IMR-90 (cell line): ENCODE measurements around the gene SENP7. TPM values are rescaled to one million over a fixed set of nuclear protein-coding genes. Genes with fewer than 3 reads are reported as not detected.

Experiments used
- ATAC-seq: fragments of 200-7000 bp; cut with Tn5 transposase; 2 replicates; pipeline ENCODE4 v1.9.1; 2020; ENCODE audit warnings: low read depth, mild to moderate bottlenecking, moderate library complexity
- BruUV-seq: library from RNA; stranded (reverse); fragments of 400-500 nt; replicated peaks from 2 replicates; lab custom pipeline; 2021; lab: Mats Ljungman, UMichigan
- CTCF ChIA-PET: fragments of 300-600 bp; formaldehyde crosslinking; extraction: SDS; loops from one replicate; lab custom pipeline; 2021; ENCODE audit warnings: antibody characterized with exemption; lab: Yijun Ruan, JAX
- POLR2A ChIA-PET: fragments of 300-600 bp; sonication (Branson Sonifier 250); formaldehyde crosslinking; loops from one replicate; lab custom pipeline; 2022; ENCODE audit warnings: antibody characterized with exemption; ENCODE audit not compliant: unreplicated experiment; lab: Charles Lee
- DNase-seq: peaks from one replicate; pipeline ENCODE4 v3.0.0; 2013
- H2AFZ ChIP-seq: replicated peaks from 2 replicates; pipeline ENCODE3; 2013; ENCODE audit warnings: low read length, mild to moderate bottlenecking; ENCODE audit not compliant: poor library complexity
- H2AK5ac ChIP-seq: 2 replicates; pipeline ENCODE4 v1.6.1; 2013; ENCODE audit warnings: low read depth, low read length, inconsistent platforms
- H2AK9ac ChIP-seq: replicated peaks from 2 replicates; pipeline ENCODE3; 2013; ENCODE audit warnings: mild to moderate bottlenecking, low read depth, low read length, moderate library complexity; ENCODE audit not compliant: poor library complexity
- H2BK120ac ChIP-seq: 2 replicates; pipeline ENCODE4 v1.6.1; 2013; ENCODE audit warnings: low read depth, low read length, inconsistent platforms
- H2BK15ac ChIP-seq: 3 replicates; pipeline ENCODE4 v1.6.1; 2013; ENCODE audit warnings: low read depth, low read length, inconsistent platforms
- H2BK20ac ChIP-seq: 2 replicates; pipeline ENCODE4 v1.6.1; 2013; ENCODE audit warnings: low read depth, mild to moderate bottlenecking, inconsistent platforms, low read length, moderate library complexity
- H2BK5ac ChIP-seq: 2 replicates; pipeline ENCODE4 v1.6.1; 2013; ENCODE audit warnings: mild to moderate bottlenecking, low read depth, low read length, inconsistent platforms; ENCODE audit not compliant: poor library complexity, severe bottlenecking
- H3K14ac ChIP-seq: replicated peaks from 2 replicates; pipeline ENCODE4 v1.6.1; 2013; ENCODE audit warnings: low read depth, low read length, inconsistent platforms
- H3K18ac ChIP-seq: 2 replicates; pipeline ENCODE4 v1.6.1; 2013; ENCODE audit warnings: low read depth, low read length, control low read depth
- H3K23ac ChIP-seq: 2 replicates; pipeline ENCODE4 v1.6.1; 2013; ENCODE audit warnings: low read depth, low read length, inconsistent platforms
- H3K27ac ChIP-seq: 2 replicates; pipeline ENCODE4 v1.5.1; 2013; ENCODE audit warnings: mild to moderate bottlenecking, control low read depth, low read length; ENCODE audit not compliant: insufficient read depth
- H3K27me3 ChIP-seq: 2 replicates; pipeline ENCODE4 v1.6.1; 2013; ENCODE audit warnings: low read length; ENCODE audit not compliant: control insufficient read depth, insufficient read depth
- H3K36me3 ChIP-seq: 2 replicates; pipeline ENCODE4 v1.6.1; 2013; ENCODE audit warnings: low read length, mixed read lengths; ENCODE audit not compliant: control insufficient read depth, insufficient read depth
- H3K4ac ChIP-seq: 2 replicates; pipeline ENCODE4 v1.6.1; 2013; ENCODE audit warnings: low read depth, low read length, inconsistent platforms
- H3K4me1 ChIP-seq: 2 replicates; pipeline ENCODE4 v1.6.1; 2013; ENCODE audit warnings: low read length, mixed read lengths; ENCODE audit not compliant: control insufficient read depth, insufficient read depth
- H3K4me2 ChIP-seq: 2 replicates; pipeline ENCODE4 v1.6.1; 2013; ENCODE audit warnings: low read depth, mild to moderate bottlenecking, control low read depth, low read length, moderate library complexity
- H3K4me3 ChIP-seq: 2 replicates; pipeline ENCODE4 v1.5.1; 2013; ENCODE audit warnings: low read depth, mild to moderate bottlenecking, control low read depth, low read length, moderate library complexity; ENCODE audit not compliant: insufficient read depth
- H3K56ac ChIP-seq: 2 replicates; pipeline ENCODE4 v1.6.1; 2013; ENCODE audit warnings: low read length, inconsistent platforms; ENCODE audit not compliant: insufficient read depth; ENCODE audit errors: extremely low read depth
- H3K79me1 ChIP-seq, 2 experiments: 2 replicates each; pipeline ENCODE4 v1.6.1; 2013; ENCODE audit warnings: low read length in 2 of 2, inconsistent platforms in 1 of 2, low read depth in 1 of 2
- H3K9ac ChIP-seq: 2 replicates; pipeline ENCODE4 v1.6.1; 2013; ENCODE audit warnings: low read depth, low read length, control low read depth
- H3K9me1 ChIP-seq: 2 replicates; pipeline ENCODE4 v1.6.1; 2013; ENCODE audit warnings: low read length, inconsistent platforms; ENCODE audit not compliant: insufficient read depth
- H3K9me3 ChIP-seq: 2 replicates; pipeline ENCODE4 v1.6.1; 2013; ENCODE audit warnings: low read length; ENCODE audit not compliant: control insufficient read depth, insufficient read depth
- H4K20me1 ChIP-seq: 2 replicates; pipeline ENCODE4 v1.6.1; 2013; ENCODE audit warnings: low read length, inconsistent platforms; ENCODE audit not compliant: insufficient read depth
- H4K5ac ChIP-seq: 2 replicates; pipeline ENCODE4 v1.6.1; 2013; ENCODE audit warnings: mild to moderate bottlenecking, low read depth, low read length, control low read depth
- H4K8ac ChIP-seq, 2 experiments: 2 replicates each; pipeline ENCODE4 v1.6.1; 2013; ENCODE audit warnings: low read depth in 2 of 2, low read length in 2 of 2, control low read depth in 1 of 2, inconsistent platforms in 1 of 2
- H4K91ac ChIP-seq: 2 replicates; pipeline ENCODE4 v1.6.1; 2013; ENCODE audit warnings: low read depth, low read length, inconsistent platforms; ENCODE audit not compliant: insufficient read depth
- BHLHE40 ChIP-seq: fragments of 150-350 bp; IDR thresholded peaks from 2 replicates; pipeline ENCODE4 v1.6.1; 2016; ENCODE audit warnings: mild to moderate bottlenecking, low read depth, low read length
- CHD1 ChIP-seq: IDR thresholded peaks from 2 replicates; pipeline ENCODE4 v1.6.1; 2012; ENCODE audit warnings: low read depth, low read length, improper control_type of control experiment
- FOS ChIP-seq: fragments of 150-350 bp; IDR thresholded peaks from 2 replicates; pipeline ENCODE4 v1.6.1; 2016; ENCODE audit warnings: low read depth, low read length
- MAFK ChIP-seq: IDR thresholded peaks from 2 replicates; pipeline ENCODE4 v1.6.1; 2012; ENCODE audit warnings: low read depth, low read length, improper control_type of control experiment
- MXI1 ChIP-seq: IDR thresholded peaks from 2 replicates; pipeline ENCODE4 v1.6.1; 2012; ENCODE audit warnings: low read depth, mild to moderate bottlenecking, low read length, moderate library complexity, borderline replicate concordance
- POLR2A ChIP-seq: IDR thresholded peaks from 2 replicates; pipeline ENCODE4 v1.6.1; 2012; ENCODE audit warnings: mild to moderate bottlenecking, low read depth, low read length
- WGBS, 2 experiments: methylation state at CpG; one replicate each; pipeline versions ENCODE4 v1.1.5 to v1.1.7; 2013; ENCODE audit warnings: missing lambda C conversion rate in 2 of 2; ENCODE audit not compliant: insufficient read length in 1 of 2; ENCODE audit errors: extremely low coverage in 2 of 2; 5-methylcytosine and 5-hydroxymethylcytosine counted together
- dilution Hi-C: fragments of 300-500 bp; cut with HindIII; formaldehyde crosslinking; loops from one replicate; pipeline ENCODE4 v1.14.3; 2018; ENCODE audit warnings: low sequenced_read_pairs; ENCODE audit not compliant: unreplicated experiment
- in situ Hi-C: fragments of 300-500 bp; cut with MboI; formaldehyde crosslinking; loops from 3 replicates; pipeline ENCODE4 v1.14.3; 2019; ENCODE audit warnings: low sequenced_read_pairs, inconsistent platforms, mixed read lengths
- intact Hi-C: fragments of 100-400 bp; cut with micrococcal nuclease; formaldehyde crosslinking; loops from 2 replicates; pipeline ENCODE4 v1.10.0; 2022
- polyA plus RNA-seq, 3 experiments: library from polyadenylated mRNA; depleted of rRNA; stranded (reverse); fragments of >200 nt; gene quantifications; 2 replicates each; pipeline ENCODE4 v1.2.3, GENCODE V29; 2012; ENCODE audit warnings: low replicate concordance in 1 of 3
- total RNA-seq: library from RNA; depleted of rRNA; stranded (reverse); fragments of >200 nt; gene quantifications from 2 replicates; pipeline ENCODE4 v1.2.3, GENCODE V29; 2012
- TF ChIP-seq, protein P1 (sequence below): conservative IDR thresholded peaks from 2 replicates; pipeline ENCODE4 v1.5.1; 2012; ENCODE audit warnings: mild to moderate bottlenecking, low read depth, low read length, improper control_type of control experiment
- TF ChIP-seq, protein P2 (sequence below): fragments of 150-350 bp; IDR thresholded peaks from 2 replicates; pipeline ENCODE4 v1.6.1; 2016; ENCODE audit warnings: low read depth, mild to moderate bottlenecking, low read length, moderate library complexity, borderline replicate concordance
- TF ChIP-seq, protein P3 (sequence below): fragments of 150-350 bp; IDR thresholded peaks from 2 replicates; pipeline ENCODE4 v1.6.1; 2017; ENCODE audit warnings: mild to moderate bottlenecking, antibody characterized with exemption, low read length, low read depth

SENP7 gene
- total and polyA plus RNA-seq, 2 of the 4 experiments (the other 2 are of a cell fraction): 5.5 to 8.4 TPM

DNA sequence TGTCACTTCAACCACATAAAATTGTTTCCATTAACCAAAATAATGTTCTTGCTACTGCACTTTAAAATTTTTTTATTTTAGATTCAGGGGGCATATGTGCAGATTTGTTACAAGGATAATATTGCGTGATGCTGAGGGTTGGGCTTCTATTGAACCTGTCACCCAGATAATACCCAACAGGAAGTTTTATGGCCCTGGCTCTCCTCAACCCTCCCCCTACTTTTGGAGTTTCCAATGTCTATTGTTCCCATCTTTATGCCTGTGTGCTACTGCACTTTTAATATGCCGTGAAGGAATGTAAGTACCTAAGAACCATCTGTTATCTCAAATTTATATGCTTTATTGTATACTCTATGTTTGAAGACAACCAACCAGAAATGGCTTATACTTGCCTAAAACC lies 150.6 kb downstream of the SENP7 start:
- Histone ChIP-seq H3K79me1 (no peaks in the 10 kb centered on the region), H3K9me1 (no peaks in the 10 kb centered on the region), H3K4me2 (no peak overlapping the region), H3K4ac (no peak overlapping the region), H2BK15ac (no peak overlapping the region), H3K9me3 (peaks cover 5% of the 10 kb centered on the region; the same call in 1 of the 2 replicates), H3K14ac (no peak overlapping the region), H4K8ac (no peak overlapping the region), H3K36me3 (peaks cover 2% of the 10 kb centered on the region; the same call in 1 of the 2 replicates), H3K18ac (no peak overlapping the region), H2AK9ac (no peak overlapping the region), H4K91ac (no peak overlapping the region), H2BK120ac (no peak overlapping the region), H3K23ac (no peak overlapping the region), H2BK20ac (no peak overlapping the region), H2BK5ac (no peak overlapping the region), H4K20me1 (no peaks in the 10 kb centered on the region), H3K27me3 (no peaks in the 10 kb centered on the region), H2AK5ac (no peak overlapping the region), H3K27ac (no peak overlapping the region), H3K9ac (no peak overlapping the region), H3K4me1 (no peaks in the 10 kb centered on the region), H2AFZ (no peak overlapping the region), H4K5ac (no peak overlapping the region), H3K56ac (no peak overlapping the region), H3K4me3 (no peak overlapping the region)
- in situ Hi-C loops (no loop called here), dilution Hi-C loops (no loop called here), intact Hi-C loops (no loop called here)
- BruUV-seq: no TSS peak
- CTCF ChIA-PET: no interaction called here
- TF ChIP-seq MAFK (no peak), BHLHE40 (no peak), CHD1 (no peak), MXI1 (no peak), FOS (no peak), POLR2A (no peak)
- TF ChIP-seq, protein P1, sequence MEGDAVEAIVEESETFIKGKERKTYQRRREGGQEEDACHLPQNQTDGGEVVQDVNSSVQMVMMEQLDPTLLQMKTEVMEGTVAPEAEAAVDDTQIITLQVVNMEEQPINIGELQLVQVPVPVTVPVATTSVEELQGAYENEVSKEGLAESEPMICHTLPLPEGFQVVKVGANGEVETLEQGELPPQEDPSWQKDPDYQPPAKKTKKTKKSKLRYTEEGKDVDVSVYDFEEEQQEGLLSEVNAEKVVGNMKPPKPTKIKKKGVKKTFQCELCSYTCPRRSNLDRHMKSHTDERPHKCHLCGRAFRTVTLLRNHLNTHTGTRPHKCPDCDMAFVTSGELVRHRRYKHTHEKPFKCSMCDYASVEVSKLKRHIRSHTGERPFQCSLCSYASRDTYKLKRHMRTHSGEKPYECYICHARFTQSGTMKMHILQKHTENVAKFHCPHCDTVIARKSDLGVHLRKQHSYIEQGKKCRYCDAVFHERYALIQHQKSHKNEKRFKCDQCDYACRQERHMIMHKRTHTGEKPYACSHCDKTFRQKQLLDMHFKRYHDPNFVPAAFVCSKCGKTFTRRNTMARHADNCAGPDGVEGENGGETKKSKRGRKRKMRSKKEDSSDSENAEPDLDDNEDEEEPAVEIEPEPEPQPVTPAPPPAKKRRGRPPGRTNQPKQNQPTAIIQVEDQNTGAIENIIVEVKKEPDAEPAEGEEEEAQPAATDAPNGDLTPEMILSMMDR: no peak
- TF ChIP-seq, protein P2, sequence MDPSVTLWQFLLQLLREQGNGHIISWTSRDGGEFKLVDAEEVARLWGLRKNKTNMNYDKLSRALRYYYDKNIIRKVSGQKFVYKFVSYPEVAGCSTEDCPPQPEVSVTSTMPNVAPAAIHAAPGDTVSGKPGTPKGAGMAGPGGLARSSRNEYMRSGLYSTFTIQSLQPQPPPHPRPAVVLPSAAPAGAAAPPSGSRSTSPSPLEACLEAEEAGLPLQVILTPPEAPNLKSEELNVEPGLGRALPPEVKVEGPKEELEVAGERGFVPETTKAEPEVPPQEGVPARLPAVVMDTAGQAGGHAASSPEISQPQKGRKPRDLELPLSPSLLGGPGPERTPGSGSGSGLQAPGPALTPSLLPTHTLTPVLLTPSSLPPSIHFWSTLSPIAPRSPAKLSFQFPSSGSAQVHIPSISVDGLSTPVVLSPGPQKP: no peak
- TF ChIP-seq, protein P3, sequence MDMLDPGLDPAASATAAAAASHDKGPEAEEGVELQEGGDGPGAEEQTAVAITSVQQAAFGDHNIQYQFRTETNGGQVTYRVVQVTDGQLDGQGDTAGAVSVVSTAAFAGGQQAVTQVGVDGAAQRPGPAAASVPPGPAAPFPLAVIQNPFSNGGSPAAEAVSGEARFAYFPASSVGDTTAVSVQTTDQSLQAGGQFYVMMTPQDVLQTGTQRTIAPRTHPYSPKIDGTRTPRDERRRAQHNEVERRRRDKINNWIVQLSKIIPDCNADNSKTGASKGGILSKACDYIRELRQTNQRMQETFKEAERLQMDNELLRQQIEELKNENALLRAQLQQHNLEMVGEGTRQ: no peak
- WGBS, 2 experiments: no CpG with 5 or more reads among the region's 2 CpGs
- DNase-seq (no peak), ATAC-seq (no peak)
- POLR2A ChIA-PET: no interaction called here
